ENCODE measurements around the gene ZNF444.
A peak's percentile ranks its signal among the peaks of the same experiment; 100 is the strongest.

The ZNF444 gene

GRCh38 chr19:56149656-56150038 is 8.6 kb downstream of the ZNF444 start:
- no peak for DNase-seq (ENCODE audit: low read depth, low spot score)
- H3K4me1 ChIP-seq (ENCODE audit: insufficient read depth, insufficient read length) = peaks cover 1% of the 10 kb centered on the region
- peaks cover 44% of the 10 kb centered on the region for H3K36me3 ChIP-seq (ENCODE audit: insufficient read depth, insufficient read length, low read length)
- H3K9ac ChIP-seq (ENCODE audit: insufficient read length, low read depth) = no peak overlapping the region
- TF ChIP-seq YY1 (IDR thresholded peaks at IDR 0.05; ENCODE audit: insufficient read depth, insufficient read length) = no peak
- no peak for TF ChIP-seq ZNF274 (IDR thresholded peaks at IDR 0.05; ENCODE audit: low read depth, low read length)
- no peak for TF ChIP-seq SUZ12 (IDR thresholded peaks at IDR 0.05; ENCODE audit: extremely low read depth, insufficient read depth, insufficient read length)
- no peaks in the 10 kb centered on the region for H3K27me3 ChIP-seq (ENCODE audit: insufficient read depth, insufficient read length)
- H3K4me3 ChIP-seq (ENCODE audit: insufficient read length, low read depth) = no peak overlapping the region
- H3K9me3 ChIP-seq (ENCODE audit: insufficient read depth, low read length) = no peaks in the 10 kb centered on the region

- H3K4me3 ChIP-seq (ENCODE audit: insufficient read length, low read depth) = no peak overlapping the region
- peaks cover 48% of the 10 kb centered on the region for H3K36me3 ChIP-seq (ENCODE audit: insufficient read depth, insufficient read length, low read length)
- H3K4me1 ChIP-seq (ENCODE audit: insufficient read depth, insufficient read length) = peaks cover 3% of the 10 kb centered on the region
- H3K9me3 ChIP-seq (ENCODE audit: insufficient read depth, low read length) = no peaks in the 10 kb centered on the region
- TF ChIP-seq ZNF274 (IDR thresholded peaks at IDR 0.05; ENCODE audit: low read depth, low read length) (no peak), YY1 (IDR thresholded peaks at IDR 0.05; ENCODE audit: insufficient read depth, insufficient read length) (no peak), SUZ12 (IDR thresholded peaks at IDR 0.05; ENCODE audit: extremely low read depth, insufficient read depth, insufficient read length) (no peak)
- H3K27me3 ChIP-seq (ENCODE audit: insufficient read depth, insufficient read length) = no peaks in the 10 kb centered on the region
- no peak for DNase-seq (ENCODE audit: low read depth, low spot score)
- H3K9ac ChIP-seq (ENCODE audit: insufficient read length, low read depth) = no peak overlapping the region
Measured at GRCh38 chr19:56150358-56150757, 9.3 kb downstream of the ZNF444 start.

GRCh38 chr19:56152644-56153043 is 11.6 kb downstream of the ZNF444 start:
- no peak for DNase-seq (ENCODE audit: low read depth, low spot score)
- TF ChIP-seq ZNF274 (IDR thresholded peaks at IDR 0.05; ENCODE audit: low read depth, low read length) (no peak), SUZ12 (IDR thresholded peaks at IDR 0.05; ENCODE audit: extremely low read depth, insufficient read depth, insufficient read length) (no peak), YY1 (IDR thresholded peaks at IDR 0.05; ENCODE audit: insufficient read depth, insufficient read length) (no peak)
- H3K9ac ChIP-seq (ENCODE audit: insufficient read length, low read depth) = no peak overlapping the region
- no peaks in the 10 kb centered on the region for H3K9me3 ChIP-seq (ENCODE audit: insufficient read depth, low read length)
- peaks cover 3% of the 10 kb centered on the region for H3K4me1 ChIP-seq (ENCODE audit: insufficient read depth, insufficient read length)
- H3K27me3 ChIP-seq (ENCODE audit: insufficient read depth, insufficient read length) = no peaks in the 10 kb centered on the region
- no peak overlapping the region for H3K4me3 ChIP-seq (ENCODE audit: insufficient read length, low read depth)
- peaks cover 43% of the 10 kb centered on the region for H3K36me3 ChIP-seq (ENCODE audit: insufficient read depth, insufficient read length, low read length)

GRCh38 chr19:56153507-56153906 is 12.4 kb downstream of the ZNF444 start:
- Histone ChIP-seq H3K9ac (ENCODE audit: insufficient read length, low read depth) (no peak overlapping the region), H3K27me3 (ENCODE audit: insufficient read depth, insufficient read length) (no peaks in the 10 kb centered on the region), H3K9me3 (ENCODE audit: insufficient read depth, low read length) (no peaks in the 10 kb centered on the region), H3K36me3 (ENCODE audit: insufficient read depth, insufficient read length, low read length) (peaks cover 39% of the 10 kb centered on the region), H3K4me1 (ENCODE audit: insufficient read depth, insufficient read length) (peaks cover 3% of the 10 kb centered on the region), H3K4me3 (ENCODE audit: insufficient read length, low read depth) (no peak overlapping the region)
- no peak for TF ChIP-seq ZNF274 (IDR thresholded peaks at IDR 0.05; ENCODE audit: low read depth, low read length)
- DNase-seq (ENCODE audit: low read depth, low spot score) = no peak

GRCh38 chr19:56155124-56155687 is 14.1 kb downstream of the ZNF444 start:
- H3K36me3 ChIP-seq (ENCODE audit: insufficient read depth, insufficient read length, low read length) = peaks cover 45% of the 10 kb centered on the region
- DNase-seq (ENCODE audit: low read depth, low spot score) = no peak
- H3K9ac ChIP-seq (ENCODE audit: insufficient read length, low read depth) = peak overlapping the region; percentile 25
- H3K9me3 ChIP-seq (ENCODE audit: insufficient read depth, low read length) = no peaks in the 10 kb centered on the region
- H3K4me3 ChIP-seq (ENCODE audit: insufficient read length, low read depth) = no peak overlapping the region
- TF ChIP-seq SUZ12 (IDR thresholded peaks at IDR 0.05; ENCODE audit: extremely low read depth, insufficient read depth, insufficient read length) (no peak), ZNF274 (IDR thresholded peaks at IDR 0.05; ENCODE audit: low read depth, low read length) (no peak), YY1 (IDR thresholded peaks at IDR 0.05; ENCODE audit: insufficient read depth, insufficient read length) (no peak)
- peaks cover 3% of the 10 kb centered on the region for H3K4me1 ChIP-seq (ENCODE audit: insufficient read depth, insufficient read length)
- no peaks in the 10 kb centered on the region for H3K27me3 ChIP-seq (ENCODE audit: insufficient read depth, insufficient read length)

GRCh38 chr19:56156768-56157167 is 15.7 kb downstream of the ZNF444 start:
- H3K4me3 ChIP-seq (ENCODE audit: insufficient read length, low read depth) = no peak overlapping the region
- peaks cover 58% of the 10 kb centered on the region for H3K36me3 ChIP-seq (ENCODE audit: insufficient read depth, insufficient read length, low read length)
- DNase-seq (ENCODE audit: low read depth, low spot score) = no peak
- no peaks in the 10 kb centered on the region for H3K27me3 ChIP-seq (ENCODE audit: insufficient read depth, insufficient read length)
- no peak overlapping the region for H3K9ac ChIP-seq (ENCODE audit: insufficient read length, low read depth)
- no peaks in the 10 kb centered on the region for H3K9me3 ChIP-seq (ENCODE audit: insufficient read depth, low read length)
- peaks cover 3% of the 10 kb centered on the region for H3K4me1 ChIP-seq (ENCODE audit: insufficient read depth, insufficient read length)
- TF ChIP-seq ZNF274 (IDR thresholded peaks at IDR 0.05; ENCODE audit: low read depth, low read length) (no peak), YY1 (IDR thresholded peaks at IDR 0.05; ENCODE audit: insufficient read depth, insufficient read length) (no peak), SUZ12 (IDR thresholded peaks at IDR 0.05; ENCODE audit: extremely low read depth, insufficient read depth, insufficient read length) (no peak)

GRCh38 chr19:56158170-56158757 is 17.2 kb downstream of the ZNF444 start:
- TF ChIP-seq SUZ12 (IDR thresholded peaks at IDR 0.05; ENCODE audit: extremely low read depth, insufficient read depth, insufficient read length) (no peak), ZNF274 (IDR thresholded peaks at IDR 0.05; ENCODE audit: low read depth, low read length) (no peak), YY1 (IDR thresholded peaks at IDR 0.05; ENCODE audit: insufficient read depth, insufficient read length) (no peak)
- Histone ChIP-seq H3K36me3 (ENCODE audit: insufficient read depth, insufficient read length, low read length) (peaks cover 68% of the 10 kb centered on the region), H3K9me3 (ENCODE audit: insufficient read depth, low read length) (no peaks in the 10 kb centered on the region)

More at GRCh38 chr19:56158170-56158757, 17.2 kb downstream of the ZNF444 start:
- Histone ChIP-seq H3K4me3 (ENCODE audit: insufficient read length, low read depth) (no peak overlapping the region), H3K9ac (ENCODE audit: insufficient read length, low read depth) (no peak overlapping the region), H3K4me1 (ENCODE audit: insufficient read depth, insufficient read length) (peaks cover 3% of the 10 kb centered on the region), H3K27me3 (ENCODE audit: insufficient read depth, insufficient read length) (no peaks in the 10 kb centered on the region)
- no peak for DNase-seq (ENCODE audit: low read depth, low spot score)
